NT2/D1 (cell line): ENCODE results near the gene GLRX.

Experiments used
- SUZ12 ChIP-seq: IDR thresholded peaks from 2 replicates; pipeline ENCODE4 v1.6.1; 2011; ENCODE audit not compliant: insufficient read length, insufficient read depth; ENCODE audit errors: extremely low read depth
- YY1 ChIP-seq: IDR thresholded peaks from 2 replicates; pipeline ENCODE4 v1.6.1; 2011; ENCODE audit not compliant: insufficient read length, insufficient read depth

DNA sequence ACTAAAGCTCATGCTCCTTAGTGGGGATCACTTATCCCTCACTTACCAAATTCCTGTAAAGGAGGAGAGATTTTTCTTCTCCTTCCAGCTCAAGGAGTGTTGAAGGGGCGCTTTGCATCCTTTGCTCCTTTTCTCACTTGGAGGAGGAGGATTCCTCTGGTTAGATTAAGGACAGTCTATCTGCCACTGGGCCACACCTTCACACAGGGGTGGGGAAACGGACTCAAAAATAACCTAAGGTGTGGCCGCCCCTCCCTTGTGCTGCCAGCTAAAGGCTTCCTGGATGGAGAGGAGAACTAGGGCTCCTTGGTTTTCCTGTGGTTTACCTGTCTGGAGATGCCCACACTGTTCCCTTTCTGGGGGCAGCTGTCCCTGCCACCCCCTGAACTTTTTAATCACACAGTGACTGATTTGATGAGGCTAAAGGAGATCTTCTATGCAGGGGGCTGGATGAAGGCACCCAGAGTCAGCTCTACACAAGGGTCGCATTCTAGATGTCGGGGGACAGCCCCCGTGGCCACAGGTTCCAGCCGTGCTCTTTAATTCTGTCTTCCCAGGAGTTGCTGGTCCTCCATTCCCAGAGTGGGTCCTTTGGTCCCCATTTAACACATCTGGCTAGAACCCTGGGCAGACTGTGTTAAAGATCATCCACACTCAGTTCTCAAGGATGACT, 14.4 kb downstream of the GLRX start:
- TF ChIP-seq YY1: no peak
- no peak for TF ChIP-seq SUZ12
